Measurements from ENCODE around the gene CP.
"Not testable (repeated sequence)": the region's sequence is repeated elsewhere in the genome, so short reads cannot be mapped to it uniquely, and the experiment has no call there.

CP gene

GRCh38 chr3:149221783-149222517 lies at the start of gene CP:
TSS of gene CP (minus strand) at chr3:149221829. CDS start at chr3:149221792, 37 bp downstream.
- DNase-seq = no peak

- DNase-seq = no peak
Observed at GRCh38 chr3:149270180-149270579, 48.6 kb upstream of the CP start.

- no peak for DNase-seq
Observed at GRCh38 chr3:149269687-149270086, 48.1 kb upstream of the CP start.

- DNase-seq = no peak
Observed at GRCh38 chr3:149267565-149267964, 45.9 kb upstream of the CP start.

- no peak for DNase-seq
Observed at GRCh38 chr3:149266736-149267135, 45.1 kb upstream of the CP start.

GRCh38 chr3:149263856-149264255 lies 42.2 kb upstream of the CP start:
- no peak for DNase-seq

GRCh38 chr3:149258714-149259113 lies 37.1 kb upstream of the CP start:
- DNase-seq = no peak

GRCh38 chr3:149258298-149258697 lies 36.7 kb upstream of the CP start:
- DNase-seq = no peak

- no peak for DNase-seq
Observed at GRCh38 chr3:149252272-149252671, 30.6 kb upstream of the CP start.

- DNase-seq = no peak
Observed at GRCh38 chr3:149251186-149251585, 29.6 kb upstream of the CP start.

GRCh38 chr3:149247929-149248691 lies 26.5 kb upstream of the CP start:
- peak; percentile 36 to 38 for DNase-seq

- no peak for DNase-seq
Observed at GRCh38 chr3:149247008-149247710, 25.5 kb upstream of the CP start.

- DNase-seq = no peak
Observed at GRCh38 chr3:149245738-149246451, 24.3 kb upstream of the CP start.

GRCh38 chr3:149243540-149243939 lies 21.9 kb upstream of the CP start:
- no peak for DNase-seq

- DNase-seq = no peak
Observed at GRCh38 chr3:149239357-149239936, 17.8 kb upstream of the CP start.

GRCh38 chr3:149238268-149238667 lies 16.6 kb upstream of the CP start:
- not testable (repeated sequence) for DNase-seq

- DNase-seq = no peak
Observed at GRCh38 chr3:149235599-149236424, 14.2 kb upstream of the CP start.

- DNase-seq = no peak
Observed at GRCh38 chr3:149234671-149235245, 13.1 kb upstream of the CP start.

- DNase-seq = no peak
Observed at GRCh38 chr3:149233323-149233722, 11.7 kb upstream of the CP start.

- no peak for DNase-seq
Observed at GRCh38 chr3:149231871-149232270, 10.2 kb upstream of the CP start.

GRCh38 chr3:149227591-149228268 lies 6.1 kb upstream of the CP start:
- no peak for DNase-seq

Measured in stimulated activated CD4-positive, alpha-beta T cell treated with anti-CD3 and anti-CD28 coated beads, Interleukin-2, amount 100 ng/mL, for 24 hours (primary cell).